PC-3 (cell line): ENCODE measurements around the gene TNS3. TPM values are rescaled to one million over a fixed set of nuclear protein-coding genes. Genes with fewer than 3 reads are reported as not detected.

Source experiments
- ATAC-seq: fragments of 200-7000 bp; cut with Tn5 transposase; 2 replicates; pipeline ENCODE4 v1.9.1; 2020; ENCODE audit warnings: mild to moderate bottlenecking, moderate library complexity
- BruUV-seq: library from RNA; stranded (reverse); fragments of 400-500 nt; replicated peaks from 2 replicates; lab custom pipeline; 2021; lab: Mats Ljungman, UMichigan
- CTCF ChIA-PET: fragments of 300-600 bp; sonication (Branson Sonifier 250); formaldehyde crosslinking; loops from one replicate; lab custom pipeline; 2022; ENCODE audit warnings: antibody characterized with exemption; lab: Charles Lee
- POLR2A ChIA-PET: fragments of 300-600 bp; sonication (Branson Sonifier 250); formaldehyde crosslinking; loops from one replicate; lab custom pipeline; 2022; ENCODE audit warnings: antibody characterized with exemption; ENCODE audit not compliant: unreplicated experiment; lab: Charles Lee
- DNase-seq: peaks from one replicate; pipeline ENCODE4 v3.0.0-alpha.2; 2015
- H2AFZ ChIP-seq: fragments of 300-600 bp; sonication (generic); 2 replicates; pipeline ENCODE4 v1.6.0; 2016; ENCODE audit warnings: antibody characterized with exemption, low read length
- H3F3A ChIP-seq: fragments of 300-600 bp; sonication (generic); one replicate; pipeline ENCODE4 v1.6.0; 2017; ENCODE audit warnings: antibody characterized with exemption, low read length, control low read depth, mild to moderate bottlenecking; ENCODE audit not compliant: unreplicated experiment
- H3K27ac ChIP-seq: fragments of 300-600 bp; sonication (generic); 2 replicates; pipeline ENCODE4 v1.5.1; 2016; ENCODE audit warnings: mild to moderate bottlenecking, low read length
- H3K27me3 ChIP-seq: fragments of 300-600 bp; sonication (generic); 2 replicates; pipeline ENCODE4 v1.6.1; 2016; ENCODE audit warnings: low read length, mixed read lengths
- H3K36me3 ChIP-seq: fragments of 300-600 bp; sonication (generic); 2 replicates; pipeline ENCODE4 v1.6.1; 2016; ENCODE audit warnings: low read depth, mixed run types, low read length, mixed read lengths
- H3K4me1 ChIP-seq: fragments of 300-600 bp; sonication (generic); 2 replicates; pipeline ENCODE4 v1.5.1; 2016; ENCODE audit warnings: low read length; ENCODE audit not compliant: insufficient read depth
- H3K4me2 ChIP-seq: fragments of 300-600 bp; sonication (generic); 2 replicates; pipeline ENCODE4 v1.6.0; 2016; ENCODE audit warnings: low read length
- H3K4me3 ChIP-seq: fragments of 300-600 bp; sonication (generic); 2 replicates; pipeline ENCODE4 v1.5.1; 2016; ENCODE audit warnings: mild to moderate bottlenecking, low read length, mixed read lengths
- H3K79me2 ChIP-seq: fragments of 300-600 bp; sonication (generic); 2 replicates; pipeline ENCODE4 v1.6.1; 2017; ENCODE audit warnings: low read length, mixed read lengths
- H3K9ac ChIP-seq: fragments of 300-600 bp; sonication (generic); 2 replicates; pipeline ENCODE4 v1.6.0; 2016; ENCODE audit warnings: mild to moderate bottlenecking, low read length
- H3K9me2 ChIP-seq: fragments of 300-600 bp; sonication (generic); replicated peaks from 2 replicates; pipeline ENCODE4 v1.6.1; 2016; ENCODE audit warnings: mixed run types, low read length, mixed read lengths
- H3K9me3 ChIP-seq: fragments of 300-600 bp; sonication (generic); 2 replicates; pipeline ENCODE4 v1.6.1; 2016; ENCODE audit warnings: low read length, mixed read lengths
- H4K20me1 ChIP-seq: fragments of 300-600 bp; sonication (generic); 2 replicates; pipeline ENCODE4 v1.6.1; 2016; ENCODE audit warnings: low read length, mixed read lengths
- CTCF ChIP-seq: fragments of 300-600 bp; sonication (generic); conservative IDR thresholded peaks from 2 replicates; pipeline ENCODE4 v1.5.1; 2017; ENCODE audit warnings: antibody characterized with exemption, low read depth, mild to moderate bottlenecking, low read length
- EZH2 ChIP-seq: fragments of 300-600 bp; sonication (generic); IDR thresholded peaks from one replicate; pipeline ENCODE4 v1.6.1; 2017; ENCODE audit warnings: antibody characterized with exemption, mild to moderate bottlenecking, low read length; ENCODE audit not compliant: unreplicated experiment
- EZH2phosphoT487 ChIP-seq: fragments of 300-600 bp; sonication (generic); IDR thresholded peaks from 2 replicates; pipeline ENCODE4 v1.6.1; 2018; ENCODE audit warnings: mild to moderate bottlenecking, antibody characterized with exemption, low read length, borderline replicate concordance
- intact Hi-C: fragments of 100-400 bp; cut with micrococcal nuclease; formaldehyde crosslinking; loops from 2 replicates; pipeline ENCODE4 v1.9.0; 2023
- total RNA-seq: library from RNA; depleted of rRNA; stranded (reverse); fragments of >200 nt; gene quantifications from 2 replicates; pipeline ENCODE4 v1.2.3, GENCODE V29; 2014

The TNS3 gene
- total RNA-seq, 1 experiment from 2014 or later: 72.3 TPM

DNA sequence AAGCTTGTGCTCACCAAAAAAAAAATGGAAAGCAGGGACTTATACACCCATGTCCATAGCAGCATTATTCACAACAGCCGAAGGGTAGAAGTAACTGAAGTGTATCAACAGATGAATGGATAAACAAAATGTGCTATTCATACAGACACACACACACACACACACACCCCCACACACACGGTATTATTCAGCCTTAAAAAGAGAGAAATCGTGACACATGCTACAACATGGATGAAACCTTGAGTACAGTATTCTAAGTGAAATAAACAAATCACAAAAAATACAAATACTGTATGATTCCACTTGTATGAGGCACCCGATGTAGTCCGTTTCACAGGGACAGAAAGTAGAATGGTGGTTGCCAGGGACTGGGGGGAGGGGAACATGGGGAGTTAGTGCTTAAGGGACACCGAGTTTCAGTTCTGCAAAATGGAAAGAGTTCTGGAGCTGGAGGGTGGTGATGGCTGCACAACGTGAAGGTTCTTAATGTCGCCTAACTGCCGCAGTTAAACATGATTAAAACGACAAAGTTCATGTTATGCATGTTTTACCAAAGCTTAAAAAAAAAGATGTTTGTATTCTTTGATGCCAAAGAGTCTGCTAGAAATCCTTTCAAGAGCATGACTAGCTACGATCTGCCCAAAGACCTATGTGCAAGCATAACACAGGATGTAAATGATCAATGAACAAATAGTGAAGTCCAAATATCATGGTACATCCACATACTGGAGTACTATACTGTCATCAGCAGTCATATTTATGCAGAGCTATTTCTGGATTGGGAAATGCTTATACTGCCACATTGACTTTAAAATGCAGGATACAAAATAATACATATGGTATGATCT is 7.2 kb downstream of the TNS3 start:
- POLR2A ChIA-PET: interaction anchor here (0.7 to 0.9 kb wide), 2 partner anchors 150 to 189 kb away, joined by 8 to 11 read pairs; no protein-coding TSS in a partner anchor
- H3K4me1 ChIP-seq: peaks cover 92% of the 10 kb centered on the region

DNA sequence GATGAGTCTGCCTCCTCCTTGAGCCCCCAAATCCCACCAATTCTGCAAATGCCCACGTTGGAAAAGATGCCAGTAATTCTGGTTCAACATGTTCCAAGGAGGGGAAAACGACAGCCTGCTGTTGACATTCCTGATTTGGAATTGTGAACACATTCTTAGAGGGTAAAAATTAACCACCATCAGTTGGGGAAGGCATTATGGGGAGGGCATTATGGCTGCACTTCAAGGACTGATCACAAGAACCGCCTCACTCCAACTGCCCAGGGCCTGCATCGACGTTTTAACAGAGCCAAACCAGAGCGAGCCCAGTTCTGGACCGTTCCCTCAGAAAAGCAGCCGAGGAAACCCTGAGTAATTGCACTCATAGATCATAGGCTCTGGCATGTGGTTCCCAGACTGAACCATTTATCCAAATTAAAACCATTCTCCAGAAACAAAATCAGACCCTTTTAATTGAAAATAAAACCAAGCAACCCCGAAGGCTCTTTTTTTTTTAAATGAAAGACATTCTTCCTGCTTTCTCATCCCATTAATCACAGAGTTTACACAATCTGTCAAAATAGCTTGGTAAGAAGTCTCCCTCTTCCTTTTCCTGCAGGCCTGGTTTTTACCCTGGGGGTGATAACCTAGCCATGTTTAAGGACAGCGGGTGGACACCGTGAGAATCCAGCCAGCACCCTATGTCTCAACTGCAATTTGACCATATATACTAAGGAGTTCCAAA is 8.0 kb downstream of the TNS3 start:
- peaks cover 2% of the 10 kb centered on the region for H3F3A ChIP-seq
- no peak overlapping the region for H2AFZ ChIP-seq
- H3K9ac ChIP-seq: peak overlapping the region; percentile 61
- H3K4me1 ChIP-seq: peaks cover 84% of the 10 kb centered on the region
- intact Hi-C loops: loop anchor here (1.0 to 10.0 kb wide), 3 partner anchors 40 to 241 kb away; no protein-coding TSS in a partner anchor
- peak overlapping the region; percentile 25; the same call in 1 of the 2 replicates for H3K4me3 ChIP-seq
- H3K9me2 ChIP-seq: no peaks in the 10 kb centered on the region
- H3K9me3 ChIP-seq: no peaks in the 10 kb centered on the region
- peak overlapping the region; percentile 64 for H3K4me2 ChIP-seq
- H3K36me3 ChIP-seq: peaks cover 12% of the 10 kb centered on the region; the same call in 1 of the 2 replicates
- DNase-seq (peak; percentile 77), ATAC-seq (peak; percentile 6; the same call in 1 of the 2 replicates)
- no TSS peak for BruUV-seq
- no peaks in the 10 kb centered on the region for H4K20me1 ChIP-seq
- ChIA-PET POLR2A (interaction anchor here (0.7 to 0.9 kb wide), 2 partner anchors 151 to 189 kb away, joined by 8 to 11 read pairs; no protein-coding TSS in a partner anchor), CTCF (interaction anchor here (0.6 to 1.5 kb wide), 2 partner anchors 31 to 121 kb away, joined by 3 read pairs; no protein-coding TSS in a partner anchor)
- TF ChIP-seq EZH2phosphoT487 (no peak), EZH2 (no peak), CTCF (no peak)
- H3K27me3 ChIP-seq: no peaks in the 10 kb centered on the region
- H3K79me2 ChIP-seq: peaks cover 97% of the 10 kb centered on the region
- H3K27ac ChIP-seq: peak overlapping the region; percentile 95

More for the DNA sequence above, 7.2 kb downstream of the TNS3 start:
- no peak overlapping the region for H2AFZ ChIP-seq
- intact Hi-C loops: loop anchor here (1.0 to 10.0 kb wide), 3 partner anchors 40 to 240 kb away; no protein-coding TSS in a partner anchor
- H3K9me3 ChIP-seq: no peaks in the 10 kb centered on the region
- no peak for TF ChIP-seq EZH2phosphoT487
- no peak for TF ChIP-seq CTCF
- TF ChIP-seq EZH2: no peak
- peaks cover 97% of the 10 kb centered on the region for H3K79me2 ChIP-seq
- H4K20me1 ChIP-seq: no peaks in the 10 kb centered on the region
- BruUV-seq: no TSS peak
- H3F3A ChIP-seq: peaks cover 8% of the 10 kb centered on the region
- peak overlapping the region; percentile 64 for H3K4me2 ChIP-seq
- H3K9me2 ChIP-seq: no peaks in the 10 kb centered on the region
- ATAC-seq: no peak
- no peak for DNase-seq
- CTCF ChIA-PET: interaction anchor here (0.6 to 1.5 kb wide), 2 partner anchors 30 to 121 kb away, joined by 3 read pairs; no protein-coding TSS in a partner anchor
- peak overlapping the region; percentile 61 for H3K9ac ChIP-seq
- H3K27me3 ChIP-seq: no peaks in the 10 kb centered on the region
- H3K4me3 ChIP-seq: peak overlapping the region; percentile 25; the same call in 1 of the 2 replicates
- peak overlapping the region; percentile 95 for H3K27ac ChIP-seq
- H3K36me3 ChIP-seq: peaks cover 12% of the 10 kb centered on the region; the same call in 1 of the 2 replicates
